HG03469 (cell line): ENCODE data around the gene CBX5.
"Not testable (repeated sequence)": the region's sequence is repeated elsewhere in the genome, so short reads cannot be mapped to it uniquely, and the experiment has no call there.

Experiments
- ATAC-seq: cut with Tn5 transposase; IDR thresholded peaks from one replicate; pipeline ENCODE4 v1.9.1; 2021; ENCODE audit warnings: mild to moderate bottlenecking, moderate library complexity, moderate number of reproducible peaks; ENCODE audit not compliant: unreplicated experiment

Gene CBX5

GRCh38 chr12:54270345-54270744 lies 9.6 kb downstream of the CBX5 start:
- ATAC-seq, result no peak

DNA sequence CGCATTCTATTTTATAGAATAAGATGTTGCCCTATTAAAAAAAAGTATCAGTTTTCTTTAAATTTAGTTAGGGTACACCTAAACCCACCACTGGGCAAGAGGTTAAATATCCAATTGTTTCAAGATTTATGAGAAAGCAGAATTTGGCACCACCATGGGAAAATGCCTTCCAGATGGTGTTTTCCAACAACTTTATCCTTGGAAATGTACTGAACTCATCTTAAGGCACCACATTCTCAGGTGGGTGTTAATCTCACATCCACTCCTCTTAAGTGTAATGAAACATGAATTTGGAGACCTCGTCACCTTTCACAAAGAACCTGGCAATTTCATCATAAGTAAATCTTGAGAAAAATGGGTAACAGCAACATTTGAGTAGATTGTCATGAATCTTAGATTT lies 13.1 kb downstream of the CBX5 start:
- ATAC-seq, result no peak

DNA sequence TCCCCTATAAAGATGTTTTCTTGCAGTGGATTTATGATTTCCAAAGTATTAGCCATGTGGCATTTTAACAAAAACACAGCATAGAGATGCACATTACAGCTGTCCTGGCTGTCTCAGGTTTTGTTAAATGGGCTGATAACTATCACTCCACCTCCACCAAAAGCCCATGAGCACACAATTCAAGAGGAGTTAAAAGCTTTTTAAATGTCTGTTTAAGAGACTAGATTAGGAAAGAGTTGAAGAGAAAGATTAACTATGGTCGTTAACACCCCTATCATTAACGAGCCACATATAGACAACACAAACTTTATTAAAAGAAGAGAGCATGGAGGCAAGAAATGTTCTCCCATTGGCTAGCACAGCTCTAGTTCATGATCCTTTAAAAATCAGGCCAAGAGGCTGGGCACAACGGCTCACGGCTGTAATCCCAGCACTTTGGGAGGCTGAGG lies 14.5 kb downstream of the CBX5 start:
- no peak for ATAC-seq

GRCh38 chr12:54262403-54262925 lies 17.5 kb downstream of the CBX5 start:
- no peak for ATAC-seq

DNA sequence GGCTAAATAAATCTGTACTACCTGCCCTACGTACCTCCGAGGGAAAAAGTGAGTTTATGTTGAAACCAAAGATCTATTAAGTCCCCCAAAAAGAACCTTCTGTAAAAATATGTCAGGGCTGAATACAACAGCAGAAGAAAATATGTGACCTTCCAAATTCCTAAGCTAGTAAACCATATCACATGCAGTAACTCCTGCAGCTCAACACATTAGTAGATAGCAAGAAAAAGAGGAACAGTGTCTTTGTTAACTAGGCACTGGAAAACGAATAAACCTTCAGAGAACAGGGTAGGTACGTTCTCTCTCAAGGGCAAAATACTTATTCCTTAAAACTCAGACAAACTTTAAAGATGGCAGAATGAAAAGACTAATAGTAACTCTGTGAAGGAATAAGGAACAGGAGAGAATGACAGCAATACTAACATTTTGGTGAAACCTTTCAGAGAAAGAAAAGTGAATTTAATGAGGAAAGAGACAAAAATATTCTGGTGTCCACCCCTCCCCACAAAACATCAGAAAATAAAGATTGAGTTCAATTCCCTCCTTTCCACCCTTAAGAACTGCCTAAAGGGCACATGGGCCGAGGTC lies 18.0 kb downstream of the CBX5 start:
- ATAC-seq, result no peak

- ATAC-seq, result peak; percentile 66
These were observed 20.5 kb downstream of the CBX5 start for GRCh38 chr12:54259194-54260011.

GRCh38 chr12:54258201-54258681 lies 21.7 kb downstream of the CBX5 start:
- no peak for ATAC-seq

GRCh38 chr12:54257332-54257731 lies 22.6 kb downstream of the CBX5 start:
- ATAC-seq, result no peak

DNA sequence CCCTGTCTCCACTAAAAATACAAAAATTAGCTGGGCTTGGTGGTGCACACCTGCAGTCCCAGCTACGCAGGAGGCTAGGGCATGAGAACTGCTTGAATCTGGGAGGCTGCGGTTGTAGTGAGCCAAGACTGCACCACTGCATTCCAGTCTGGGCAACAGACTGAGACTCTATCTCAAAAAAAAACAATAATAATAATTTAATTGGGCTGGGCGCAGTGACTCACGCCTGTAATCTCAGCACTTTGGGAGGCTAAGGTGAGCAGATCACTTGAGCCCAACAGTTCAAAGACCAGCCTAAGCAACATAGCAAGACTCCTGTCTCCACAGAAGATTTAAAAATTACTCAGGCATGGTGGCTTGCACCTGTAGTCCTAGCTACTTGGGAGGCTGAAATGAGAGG lies 26.7 kb downstream of the CBX5 start:
- ATAC-seq, result no peak

GRCh38 chr12:54251667-54252284 lies 28.1 kb downstream of the CBX5 start:
- no peak for ATAC-seq

DNA sequence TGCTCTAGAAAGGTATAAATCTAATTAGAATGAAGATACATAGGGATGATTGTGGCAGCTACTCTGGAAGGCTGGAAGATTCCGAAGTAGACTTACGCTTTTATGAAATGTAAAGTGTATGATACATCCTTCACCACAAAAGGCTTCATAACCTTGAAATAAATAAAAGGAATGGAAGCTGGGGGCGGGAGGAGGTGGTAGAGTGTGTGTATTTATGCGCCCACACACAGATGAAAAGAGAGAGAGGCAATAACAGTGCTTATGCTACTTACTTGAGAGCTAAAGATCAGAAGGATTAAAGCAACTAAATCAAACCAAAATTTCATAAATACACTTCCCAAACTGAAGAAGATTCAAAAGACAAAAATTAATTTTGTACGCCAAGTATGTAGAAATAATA lies 30.4 kb downstream of the CBX5 start:
- no peak for ATAC-seq

DNA sequence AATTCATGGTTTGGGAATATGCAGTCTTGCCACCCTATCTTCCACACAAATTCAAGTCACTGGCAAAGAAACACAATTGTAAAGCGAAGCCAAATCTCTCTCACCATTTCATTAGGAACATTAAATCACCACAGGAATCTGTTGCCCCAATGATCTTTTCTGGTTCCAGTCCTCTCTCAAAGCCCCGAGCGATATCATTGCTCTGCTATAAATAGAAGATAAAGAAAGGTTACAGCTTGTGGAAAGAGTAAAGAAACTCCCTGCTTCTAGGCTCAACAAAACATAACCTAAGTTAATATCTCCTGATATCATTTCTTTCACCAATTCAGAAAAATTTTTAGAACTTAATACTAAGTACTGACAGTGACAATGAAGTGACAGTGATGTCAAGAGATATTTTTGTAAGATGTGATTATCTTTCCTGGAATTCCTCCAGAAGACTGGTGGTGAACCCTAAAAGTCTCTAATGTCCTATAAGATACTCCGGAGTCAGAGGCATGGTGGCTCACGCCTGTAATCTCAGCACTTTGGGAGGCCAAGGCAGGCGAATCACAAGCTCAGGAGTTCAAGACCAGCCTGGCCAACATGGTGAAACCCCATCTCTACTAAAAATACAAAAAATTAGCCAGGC lies 33.8 kb downstream of the CBX5 start:
- no peak for ATAC-seq

GRCh38 chr12:54240971-54241588 lies 38.8 kb downstream of the CBX5 start:
- ATAC-seq, result no peak

GRCh38 chr12:54240129-54240528 lies 39.8 kb downstream of the CBX5 start:
- no peak for ATAC-seq

DNA sequence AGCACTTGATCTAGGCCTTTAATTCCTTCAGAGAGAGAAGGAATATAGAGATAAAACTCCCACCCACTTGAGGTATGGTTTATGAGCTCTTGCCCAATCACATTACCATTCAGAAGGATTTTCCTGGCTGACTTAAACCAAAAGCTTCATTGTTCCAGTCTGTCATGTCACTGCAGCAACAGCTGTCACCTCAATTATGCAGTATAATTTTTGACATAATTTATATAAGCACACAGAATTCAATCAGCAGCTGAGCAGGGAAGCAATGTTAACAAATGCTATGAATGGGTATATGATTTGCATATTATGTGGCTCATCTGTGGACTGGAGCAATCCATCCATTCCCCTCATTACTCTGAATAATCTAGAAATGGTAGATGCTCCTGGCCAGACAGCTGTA lies 40.3 kb downstream of the CBX5 start:
- ATAC-seq, result no peak

GRCh38 chr12:54238531-54238930 lies 41.4 kb downstream of the CBX5 start:
- no peak for ATAC-seq

DNA sequence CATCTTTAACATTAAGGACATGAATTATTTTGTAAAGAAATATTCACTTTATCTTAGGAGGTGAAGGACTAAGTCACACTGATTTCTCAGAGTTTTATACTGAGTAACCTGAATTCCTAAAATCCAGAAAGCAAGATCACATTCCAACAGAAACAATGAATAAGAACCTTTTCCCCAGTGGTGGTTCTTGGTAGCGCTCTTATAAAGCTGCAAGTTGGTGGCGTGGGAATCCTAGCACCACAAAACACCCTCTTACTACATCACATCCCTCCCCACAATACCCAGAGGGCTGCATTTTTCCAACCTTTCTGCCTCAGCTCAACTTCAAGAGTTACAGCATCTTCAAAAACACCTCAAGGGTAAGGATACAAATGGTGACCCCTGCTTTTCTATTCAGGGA lies 47.1 kb downstream of the CBX5 start:
- no peak for ATAC-seq

DNA sequence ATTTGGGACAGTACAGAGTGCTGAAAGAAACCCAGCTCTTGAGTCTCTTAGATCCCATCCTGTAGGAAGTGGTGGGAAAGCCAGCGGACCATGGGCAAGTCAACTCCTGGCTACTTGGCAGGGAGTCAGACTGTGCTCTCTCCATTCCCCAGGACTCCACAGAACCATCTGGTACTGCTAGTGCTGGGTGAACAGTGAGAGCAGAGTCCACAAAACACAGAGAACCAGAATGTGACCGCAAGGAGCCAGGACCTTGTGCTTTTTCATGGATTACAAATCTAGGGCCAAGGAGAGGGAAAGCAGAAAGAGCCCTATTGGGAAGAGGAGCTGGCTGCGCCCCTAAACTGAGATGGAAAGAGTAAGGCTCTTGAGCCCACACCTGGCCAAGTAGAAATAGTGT lies 48.7 kb downstream of the CBX5 start:
- ATAC-seq, result not testable (repeated sequence)

DNA sequence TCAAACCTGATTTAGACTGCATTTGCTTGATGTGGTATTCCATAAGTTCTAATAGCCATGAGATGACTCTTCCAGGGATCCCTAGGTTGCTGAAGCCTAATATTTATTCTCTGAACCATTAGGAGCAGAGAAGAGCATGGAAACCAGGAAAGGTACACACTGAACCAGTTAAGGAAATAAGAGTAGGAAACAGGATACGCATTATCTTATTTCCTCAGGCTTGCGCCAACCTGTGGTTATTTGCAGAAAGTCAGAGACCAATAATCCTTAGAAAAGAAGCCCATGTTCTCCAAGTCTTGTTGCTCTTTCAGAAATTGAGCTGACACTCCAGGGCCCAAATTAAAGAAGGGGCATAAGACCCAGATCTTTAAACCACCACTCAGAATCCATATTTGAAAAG lies 49.4 kb downstream of the CBX5 start:
- ATAC-seq, result no peak

DNA sequence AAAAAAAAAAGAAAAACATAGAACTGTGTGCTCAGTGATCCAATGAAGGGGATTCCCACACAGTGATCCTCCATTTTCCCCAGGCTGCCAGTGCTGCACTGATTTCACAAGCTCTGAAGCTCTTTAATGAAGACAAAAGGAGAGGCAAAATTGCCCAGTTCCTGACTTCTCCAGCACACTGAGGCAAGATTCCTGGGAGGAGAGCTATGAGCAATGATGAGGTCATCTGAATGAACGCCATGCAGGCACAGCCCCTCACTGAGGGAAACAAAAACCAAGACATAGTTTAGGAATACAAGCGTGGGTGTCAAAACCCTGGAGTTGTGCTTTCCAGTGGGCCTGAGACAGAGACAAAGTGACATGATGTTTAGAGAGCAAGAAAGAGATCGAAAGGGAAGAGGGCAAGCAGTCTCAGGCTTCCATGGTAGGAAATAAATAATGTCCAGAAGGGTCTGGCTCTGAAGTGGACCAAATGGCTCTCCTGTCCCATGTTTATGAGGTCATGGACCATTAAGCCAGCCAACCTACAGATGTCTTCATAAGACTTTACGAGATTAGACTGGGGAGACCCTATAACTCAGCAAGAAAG lies 50.2 kb downstream of the CBX5 start:
- no peak for ATAC-seq
